ENCODE results near the gene ATP5PD. TPM values are rescaled to one million over a fixed set of nuclear protein-coding genes. Genes with fewer than 3 reads are reported as not detected.

The ATP5PD gene
- total and polyA plus RNA-seq, 2 of the 13 experiments (the other 11 are each of a cell fraction or from before 2014, with no cell fraction given) = 158 to 428 TPM

DNA sequence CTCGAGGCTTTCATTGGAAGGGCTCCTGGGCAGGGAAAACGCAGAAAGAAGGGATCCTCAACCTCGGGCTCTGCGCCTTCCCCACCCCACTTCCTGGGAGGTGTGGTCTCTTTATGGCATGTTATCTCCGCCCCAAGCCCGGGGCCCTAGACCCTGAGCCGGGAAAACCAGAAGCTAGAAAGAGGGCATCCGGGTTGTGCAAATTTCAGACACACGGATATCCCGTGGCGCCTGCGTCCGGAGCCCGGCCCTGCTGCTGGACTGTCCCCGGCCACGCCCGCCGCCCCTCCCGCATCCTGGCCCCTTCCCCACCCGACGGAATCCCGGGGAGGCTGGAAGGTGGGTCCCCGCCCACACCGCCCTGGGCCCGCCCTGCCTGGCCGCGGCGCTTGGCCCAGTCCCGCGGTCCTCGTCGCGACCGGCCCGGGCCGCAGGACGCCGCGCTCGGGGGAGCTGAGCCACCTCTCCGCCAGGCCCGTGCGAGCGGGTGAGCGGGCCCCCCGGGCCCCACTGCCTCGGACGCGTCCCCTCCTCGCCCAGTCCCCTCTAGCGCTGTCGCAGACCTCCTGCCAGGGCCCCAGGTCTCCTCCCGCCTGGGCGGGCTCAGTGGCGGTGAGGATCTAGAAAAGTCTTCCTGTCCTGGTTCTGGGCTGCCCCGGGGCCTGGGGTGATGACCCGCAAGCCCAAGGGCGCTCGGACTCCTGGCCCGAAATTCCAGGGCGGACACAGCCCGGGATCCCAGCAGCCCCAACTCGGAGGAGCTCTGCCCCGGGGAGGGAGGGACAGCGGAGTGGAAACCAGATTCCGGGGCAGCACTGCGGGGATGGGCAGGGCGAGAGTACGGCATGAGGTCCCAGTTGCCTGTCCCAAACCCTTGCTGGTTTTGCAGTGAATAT, 41.0 kb upstream of the ATP5PD start, which contains the start of gene SLC16A5 (continued):
- TF ChIP-seq, protein P1, sequence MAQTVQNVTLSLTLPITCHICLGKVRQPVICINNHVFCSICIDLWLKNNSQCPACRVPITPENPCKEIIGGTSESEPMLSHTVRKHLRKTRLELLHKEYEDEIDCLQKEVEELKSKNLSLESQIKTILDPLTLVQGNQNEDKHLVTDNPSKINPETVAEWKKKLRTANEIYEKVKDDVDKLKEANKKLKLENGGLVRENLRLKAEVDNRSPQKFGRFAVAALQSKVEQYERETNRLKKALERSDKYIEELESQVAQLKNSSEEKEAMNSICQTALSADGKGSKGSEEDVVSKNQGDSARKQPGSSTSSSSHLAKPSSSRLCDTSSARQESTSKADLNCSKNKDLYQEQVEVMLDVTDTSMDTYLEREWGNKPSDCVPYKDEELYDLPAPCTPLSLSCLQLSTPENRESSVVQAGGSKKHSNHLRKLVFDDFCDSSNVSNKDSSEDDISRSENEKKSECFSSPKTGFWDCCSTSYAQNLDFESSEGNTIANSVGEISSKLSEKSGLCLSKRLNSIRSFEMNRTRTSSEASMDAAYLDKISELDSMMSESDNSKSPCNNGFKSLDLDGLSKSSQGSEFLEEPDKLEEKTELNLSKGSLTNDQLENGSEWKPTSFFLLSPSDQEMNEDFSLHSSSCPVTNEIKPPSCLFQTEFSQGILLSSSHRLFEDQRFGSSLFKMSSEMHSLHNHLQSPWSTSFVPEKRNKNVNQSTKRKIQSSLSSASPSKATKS (CRISPR knock-in tag; IDR thresholded peaks at IDR 0.05) = no peak
- no peak for TF ChIP-seq HDAC6 (IDR thresholded peaks at IDR 0.05; ENCODE audit: low read depth, low read length)
- TF ChIP-seq ZMYM3 (CRISPR knock-in tag; IDR thresholded peaks at IDR 0.05) = no peak
- TF ChIP-seq, protein P2, sequence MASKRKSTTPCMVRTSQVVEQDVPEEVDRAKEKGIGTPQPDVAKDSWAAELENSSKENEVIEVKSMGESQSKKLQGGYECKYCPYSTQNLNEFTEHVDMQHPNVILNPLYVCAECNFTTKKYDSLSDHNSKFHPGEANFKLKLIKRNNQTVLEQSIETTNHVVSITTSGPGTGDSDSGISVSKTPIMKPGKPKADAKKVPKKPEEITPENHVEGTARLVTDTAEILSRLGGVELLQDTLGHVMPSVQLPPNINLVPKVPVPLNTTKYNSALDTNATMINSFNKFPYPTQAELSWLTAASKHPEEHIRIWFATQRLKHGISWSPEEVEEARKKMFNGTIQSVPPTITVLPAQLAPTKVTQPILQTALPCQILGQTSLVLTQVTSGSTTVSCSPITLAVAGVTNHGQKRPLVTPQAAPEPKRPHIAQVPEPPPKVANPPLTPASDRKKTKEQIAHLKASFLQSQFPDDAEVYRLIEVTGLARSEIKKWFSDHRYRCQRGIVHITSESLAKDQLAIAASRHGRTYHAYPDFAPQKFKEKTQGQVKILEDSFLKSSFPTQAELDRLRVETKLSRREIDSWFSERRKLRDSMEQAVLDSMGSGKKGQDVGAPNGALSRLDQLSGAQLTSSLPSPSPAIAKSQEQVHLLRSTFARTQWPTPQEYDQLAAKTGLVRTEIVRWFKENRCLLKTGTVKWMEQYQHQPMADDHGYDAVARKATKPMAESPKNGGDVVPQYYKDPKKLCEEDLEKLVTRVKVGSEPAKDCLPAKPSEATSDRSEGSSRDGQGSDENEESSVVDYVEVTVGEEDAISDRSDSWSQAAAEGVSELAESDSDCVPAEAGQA (IDR thresholded peaks at IDR 0.05; ENCODE audit: low read depth) = no peak
- TF ChIP-seq, protein P2 (CRISPR knock-in tag; IDR thresholded peaks at IDR 0.05; ENCODE audit: borderline replicate concordance) = no peak
- TF ChIP-seq, protein P3, sequence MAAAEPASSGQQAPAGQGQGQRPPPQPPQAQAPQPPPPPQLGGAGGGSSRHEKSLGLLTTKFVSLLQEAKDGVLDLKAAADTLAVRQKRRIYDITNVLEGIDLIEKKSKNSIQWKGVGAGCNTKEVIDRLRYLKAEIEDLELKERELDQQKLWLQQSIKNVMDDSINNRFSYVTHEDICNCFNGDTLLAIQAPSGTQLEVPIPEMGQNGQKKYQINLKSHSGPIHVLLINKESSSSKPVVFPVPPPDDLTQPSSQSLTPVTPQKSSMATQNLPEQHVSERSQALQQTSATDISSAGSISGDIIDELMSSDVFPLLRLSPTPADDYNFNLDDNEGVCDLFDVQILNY (CRISPR knock-in tag; conservative IDR thresholded peaks at IDR 0.05) = no peak; the same call in 1 of the 2 replicates
- TF ChIP-seq NAIF1 (CRISPR knock-in tag; IDR thresholded peaks at IDR 0.05; ENCODE audit: borderline replicate concordance) = no peak
- no peak for TF ChIP-seq FOXO1 (CRISPR knock-in tag; IDR thresholded peaks at IDR 0.05)
- no peak for TF ChIP-seq ZNF75D (CRISPR knock-in tag; IDR thresholded peaks at IDR 0.05; ENCODE audit: borderline replicate concordance)
- TF ChIP-seq TOPORS (CRISPR knock-in tag; IDR thresholded peaks at IDR 0.05) = no peak
- TF ChIP-seq, protein P4, sequence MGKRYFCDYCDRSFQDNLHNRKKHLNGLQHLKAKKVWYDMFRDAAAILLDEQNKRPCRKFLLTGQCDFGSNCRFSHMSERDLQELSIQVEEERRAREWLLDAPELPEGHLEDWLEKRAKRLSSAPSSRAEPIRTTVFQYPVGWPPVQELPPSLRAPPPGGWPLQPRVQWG (CRISPR knock-in tag; IDR thresholded peaks at IDR 0.05; ENCODE audit: borderline replicate concordance, low read depth) = no peak
- TF ChIP-seq, protein P5, sequence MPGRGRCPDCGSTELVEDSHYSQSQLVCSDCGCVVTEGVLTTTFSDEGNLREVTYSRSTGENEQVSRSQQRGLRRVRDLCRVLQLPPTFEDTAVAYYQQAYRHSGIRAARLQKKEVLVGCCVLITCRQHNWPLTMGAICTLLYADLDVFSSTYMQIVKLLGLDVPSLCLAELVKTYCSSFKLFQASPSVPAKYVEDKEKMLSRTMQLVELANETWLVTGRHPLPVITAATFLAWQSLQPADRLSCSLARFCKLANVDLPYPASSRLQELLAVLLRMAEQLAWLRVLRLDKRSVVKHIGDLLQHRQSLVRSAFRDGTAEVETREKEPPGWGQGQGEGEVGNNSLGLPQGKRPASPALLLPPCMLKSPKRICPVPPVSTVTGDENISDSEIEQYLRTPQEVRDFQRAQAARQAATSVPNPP (CRISPR knock-in tag; IDR thresholded peaks at IDR 0.05) = no peak
- TF ChIP-seq ZNF720 (CRISPR knock-in tag; IDR thresholded peaks at IDR 0.05) = no peak
